ENCODE data around the gene EXOSC10. TPM values are rescaled to one million over a fixed set of nuclear protein-coding genes. Genes with fewer than 3 reads are reported as not detected.

EXOSC10 gene
- total RNA-seq, 2 donors from 2014 or later = 78.5 to 78.9 TPM

DNA sequence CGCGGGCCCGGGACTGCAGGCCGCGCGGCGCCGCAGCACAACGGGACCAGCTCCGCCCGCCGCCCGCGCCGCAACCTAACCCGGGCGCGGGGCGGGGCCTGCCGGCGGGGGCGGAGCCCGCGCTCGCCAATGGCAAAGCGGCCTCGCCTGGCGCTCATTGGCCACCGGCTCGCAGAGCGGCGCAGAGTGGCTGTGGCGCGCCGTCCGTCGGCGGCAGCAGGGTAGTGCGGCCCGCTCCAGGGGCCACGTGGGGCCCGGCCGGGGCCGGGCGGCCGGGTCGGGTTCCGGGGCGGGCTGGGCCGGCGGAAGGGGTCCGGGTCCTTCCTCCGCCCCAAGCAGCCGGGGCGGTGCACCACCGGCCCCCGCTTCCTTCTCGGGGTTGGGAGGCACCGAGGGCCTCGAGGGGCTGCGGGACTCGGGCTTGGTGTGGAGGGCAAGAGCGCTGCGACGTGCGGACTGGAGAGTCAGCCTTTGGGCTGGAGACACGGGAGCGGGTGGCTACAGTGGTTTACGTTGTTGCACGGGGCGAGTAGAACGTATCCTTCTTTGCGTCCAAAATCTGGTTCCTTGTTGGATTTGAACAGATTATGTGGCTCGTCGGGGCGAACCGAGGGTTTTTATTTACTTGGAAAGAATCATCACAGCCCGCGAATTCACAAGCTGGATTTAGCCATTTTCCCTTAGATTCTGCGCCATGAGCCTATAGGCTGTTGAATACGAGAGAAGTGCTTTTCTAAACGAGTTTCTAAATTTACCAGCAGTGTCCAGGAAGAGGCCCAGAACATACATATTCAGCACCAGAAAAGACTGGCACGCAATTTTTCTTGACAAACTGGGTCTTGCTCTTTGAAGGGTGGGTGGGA is 39.5 kb downstream of the EXOSC10 start, which contains the start of gene SRM:
Gene SRM, minus strand, starts transcription at position 51 of the 863 bp plus-strand sequence. CDS start 75 bp downstream, outside the sequence.
- Histone ChIP-seq H3K27me3 (replicated peaks; ENCODE audit: insufficient read depth) (no peaks in the 10 kb centered on the region), H3K4me1 (ENCODE audit: control insufficient read depth in 1 of 2, low read depth in 2 of 2) (peaks cover 14 to 21% of the 10 kb centered on the region in 2 donors), H3K27ac (peak within 1 kb of the TSS; percentile 51 to 71), H3K9me3 (no peaks in the 10 kb centered on the region), H3K4me3 (peak within 1 kb of the TSS; percentile 93), H3K36me3 (peaks cover 12% of the 10 kb centered on the region)
- ATAC-seq (ENCODE audit: insufficient number of reproducible peaks, low FRiP score, low read depth) (peak; percentile 69), DNase-seq (ENCODE audit: low spot score) (peak; percentile 69)
- TF ChIP-seq, protein P1, sequence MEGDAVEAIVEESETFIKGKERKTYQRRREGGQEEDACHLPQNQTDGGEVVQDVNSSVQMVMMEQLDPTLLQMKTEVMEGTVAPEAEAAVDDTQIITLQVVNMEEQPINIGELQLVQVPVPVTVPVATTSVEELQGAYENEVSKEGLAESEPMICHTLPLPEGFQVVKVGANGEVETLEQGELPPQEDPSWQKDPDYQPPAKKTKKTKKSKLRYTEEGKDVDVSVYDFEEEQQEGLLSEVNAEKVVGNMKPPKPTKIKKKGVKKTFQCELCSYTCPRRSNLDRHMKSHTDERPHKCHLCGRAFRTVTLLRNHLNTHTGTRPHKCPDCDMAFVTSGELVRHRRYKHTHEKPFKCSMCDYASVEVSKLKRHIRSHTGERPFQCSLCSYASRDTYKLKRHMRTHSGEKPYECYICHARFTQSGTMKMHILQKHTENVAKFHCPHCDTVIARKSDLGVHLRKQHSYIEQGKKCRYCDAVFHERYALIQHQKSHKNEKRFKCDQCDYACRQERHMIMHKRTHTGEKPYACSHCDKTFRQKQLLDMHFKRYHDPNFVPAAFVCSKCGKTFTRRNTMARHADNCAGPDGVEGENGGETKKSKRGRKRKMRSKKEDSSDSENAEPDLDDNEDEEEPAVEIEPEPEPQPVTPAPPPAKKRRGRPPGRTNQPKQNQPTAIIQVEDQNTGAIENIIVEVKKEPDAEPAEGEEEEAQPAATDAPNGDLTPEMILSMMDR (IDR thresholded peaks at IDR 0.05) = peak; percentile 33

DNA sequence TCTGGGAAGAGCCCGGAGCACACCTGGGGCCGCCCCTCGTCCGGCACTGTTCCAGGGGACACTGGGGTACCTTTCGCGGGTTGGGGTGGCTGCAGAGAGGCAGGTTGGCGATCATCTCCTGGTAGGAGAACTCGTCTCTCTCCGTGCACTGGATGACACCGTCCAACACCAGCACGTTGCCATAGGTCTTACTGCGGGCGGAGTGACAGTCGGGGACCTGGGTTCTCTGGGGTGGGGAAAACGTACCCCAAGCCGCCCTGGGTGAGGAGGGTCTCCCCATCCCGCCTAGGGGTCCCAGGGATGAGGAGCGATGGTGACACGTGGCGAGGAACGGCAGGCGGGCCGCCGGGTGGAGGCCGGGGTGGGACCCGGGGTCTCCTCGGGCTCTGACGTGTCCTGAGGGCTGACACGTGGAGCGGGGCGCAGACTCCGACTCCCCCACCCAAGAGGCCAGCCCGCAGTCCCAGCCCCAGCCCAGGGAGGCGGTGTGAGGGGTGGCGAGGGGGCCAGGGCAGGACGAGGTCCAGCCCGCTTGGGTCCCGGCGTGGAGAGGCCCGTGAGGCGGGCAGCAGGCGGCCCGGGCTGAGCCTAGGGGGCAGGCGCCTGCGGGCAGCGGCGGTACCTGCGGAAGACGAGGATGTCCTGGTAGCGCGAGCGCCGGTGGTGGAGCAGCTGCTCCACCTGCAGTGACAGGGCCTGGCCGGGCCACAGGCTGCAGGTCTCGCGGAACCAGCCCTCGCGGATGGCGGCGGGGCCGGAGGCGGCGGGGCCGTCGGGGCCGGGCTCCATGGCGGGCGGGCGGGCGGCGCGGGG is 40.3 kb downstream of the EXOSC10 start:
- Histone ChIP-seq H3K27me3 (replicated peaks; ENCODE audit: insufficient read depth) (no peaks in the 10 kb centered on the region), H3K4me1 (ENCODE audit: control insufficient read depth in 1 of 2, low read depth in 2 of 2) (peaks cover 14 to 21% of the 10 kb centered on the region in 2 donors), H3K36me3 (peaks cover 9% of the 10 kb centered on the region), H3K9me3 (no peaks in the 10 kb centered on the region), H3K27ac (no peak overlapping the region), H3K4me3 (peak overlapping the region; percentile 93)
- TF ChIP-seq, protein P1 (IDR thresholded peaks at IDR 0.05) = no peak
- ATAC-seq (ENCODE audit: insufficient number of reproducible peaks, low FRiP score, low read depth) = no peak
- DNase-seq (ENCODE audit: low spot score) = no peak

DNA sequence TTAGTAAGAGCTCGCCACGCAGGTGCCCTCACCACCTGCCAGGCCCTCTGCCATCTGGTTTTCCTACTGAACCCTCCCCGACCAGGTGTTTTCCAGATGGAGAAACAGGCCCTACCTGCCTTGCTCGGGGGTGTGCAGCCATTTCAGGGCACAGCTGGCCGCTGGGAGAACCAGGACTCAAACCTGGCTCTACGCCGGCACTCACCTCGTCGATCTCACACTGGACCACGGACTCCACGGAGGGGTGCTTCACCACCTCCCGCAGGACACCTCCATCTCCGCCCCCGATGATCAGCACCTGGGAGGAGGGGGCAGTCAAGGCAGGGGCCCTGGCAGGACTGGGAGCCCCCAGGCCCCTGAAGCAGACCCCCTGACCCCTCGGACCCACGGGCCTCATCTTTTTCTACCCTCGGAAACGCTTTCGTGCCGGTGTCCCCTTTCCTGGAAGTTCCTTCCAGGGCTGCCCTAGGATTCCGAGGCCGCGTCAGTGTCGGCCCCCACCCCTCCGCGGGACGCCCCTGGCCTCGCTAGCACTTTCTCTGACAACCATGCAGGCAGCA is 41.0 kb downstream of the EXOSC10 start:
- TF ChIP-seq, protein P1 (IDR thresholded peaks at IDR 0.05) = no peak
- no peaks in the 10 kb centered on the region for H3K27me3 ChIP-seq (replicated peaks; ENCODE audit: insufficient read depth)
- H3K4me1 ChIP-seq (ENCODE audit: control insufficient read depth in 1 of 2, low read depth in 2 of 2) = peaks cover 14 to 21% of the 10 kb centered on the region in 2 donors
- no peak overlapping the region for H3K27ac ChIP-seq
- no peaks in the 10 kb centered on the region for H3K9me3 ChIP-seq
- peaks cover 11% of the 10 kb centered on the region for H3K36me3 ChIP-seq
- ATAC-seq (ENCODE audit: insufficient number of reproducible peaks, low FRiP score, low read depth) = no peak
- DNase-seq (ENCODE audit: low spot score) = no peak
- H3K4me3 ChIP-seq = peak overlapping the region; percentile 93

DNA sequence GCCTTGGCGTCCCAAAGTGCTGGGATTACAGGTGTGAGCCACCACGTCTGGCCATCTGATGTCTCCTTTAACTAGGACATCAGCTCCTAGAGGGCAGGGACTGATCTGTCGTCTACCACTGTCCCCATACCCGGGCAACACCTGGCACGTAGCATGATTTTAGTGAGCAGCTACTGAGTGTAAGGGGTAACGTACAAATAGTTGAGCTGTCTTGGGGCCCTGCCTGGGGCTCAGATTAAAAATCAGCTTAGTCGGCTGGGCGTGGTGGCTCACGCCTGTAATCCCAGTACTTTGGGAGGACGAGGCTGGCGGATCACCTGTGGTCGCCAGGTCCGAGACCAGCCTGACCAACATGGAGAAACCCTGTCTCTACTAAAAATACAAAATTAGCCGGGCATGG is 41.6 kb downstream of the EXOSC10 start:
- peaks cover 11% of the 10 kb centered on the region for H3K36me3 ChIP-seq
- no peak overlapping the region for H3K27ac ChIP-seq
- peaks cover 14 to 21% of the 10 kb centered on the region in 2 donors for H3K4me1 ChIP-seq (ENCODE audit: control insufficient read depth in 1 of 2, low read depth in 2 of 2)
- TF ChIP-seq, protein P1 (IDR thresholded peaks at IDR 0.05) = no peak
- ATAC-seq (ENCODE audit: insufficient number of reproducible peaks, low FRiP score, low read depth) (no peak), DNase-seq (ENCODE audit: low spot score) (no peak)
- no peaks in the 10 kb centered on the region for H3K27me3 ChIP-seq (replicated peaks; ENCODE audit: insufficient read depth)
- H3K4me3 ChIP-seq = no peak overlapping the region
- no peaks in the 10 kb centered on the region for H3K9me3 ChIP-seq
